GM19238 (cell line): ENCODE data around the gene NAT16.
"Not testable (repeated sequence)": the region's sequence is repeated elsewhere in the genome, so short reads cannot be mapped to it uniquely, and the experiment has no call there.

ENCODE experiments used
- DNase-seq: peaks from one replicate; pipeline ENCODE4 v3.0.0; 2011; ENCODE audit warnings: low spot score; ENCODE audit not compliant: insufficient read length

NAT16 gene

DNA sequence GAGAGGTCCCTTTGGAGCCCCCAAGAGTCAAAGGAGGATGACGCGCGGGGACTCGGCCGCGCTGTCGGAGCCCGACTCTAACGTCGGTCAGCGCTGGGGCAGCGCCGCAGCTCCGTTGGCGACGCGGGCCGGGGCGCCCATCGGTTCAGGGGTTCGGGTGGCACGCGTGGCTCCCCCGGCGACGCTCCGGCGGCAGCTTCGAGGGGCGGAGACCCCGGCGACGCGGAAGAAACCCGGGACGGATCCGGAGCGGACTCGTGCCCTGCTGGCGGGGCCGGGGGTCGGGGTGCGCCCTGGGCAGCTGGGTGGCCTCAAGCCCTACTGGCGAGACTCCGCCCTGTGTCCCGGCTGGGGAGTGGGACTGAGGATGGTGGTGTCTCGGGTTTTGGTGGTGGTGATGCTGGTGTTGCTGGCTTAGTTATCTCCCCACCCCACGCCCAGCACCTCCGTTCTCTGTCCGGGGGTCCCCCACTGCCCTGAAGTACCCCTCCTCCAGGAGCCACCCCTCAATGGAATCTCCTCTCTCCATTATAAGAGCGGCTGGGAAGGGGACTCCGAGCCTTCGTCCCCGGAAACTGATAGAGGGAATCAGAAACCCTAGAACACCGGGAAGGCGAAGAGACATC is at the start of gene NAT16:
Gene NAT16 (minus strand): TSS at position 164 of the 626 bp plus-strand sequence. CDS start 5,486 bp downstream, outside the sequence.
- DNase-seq, result no peak

DNA sequence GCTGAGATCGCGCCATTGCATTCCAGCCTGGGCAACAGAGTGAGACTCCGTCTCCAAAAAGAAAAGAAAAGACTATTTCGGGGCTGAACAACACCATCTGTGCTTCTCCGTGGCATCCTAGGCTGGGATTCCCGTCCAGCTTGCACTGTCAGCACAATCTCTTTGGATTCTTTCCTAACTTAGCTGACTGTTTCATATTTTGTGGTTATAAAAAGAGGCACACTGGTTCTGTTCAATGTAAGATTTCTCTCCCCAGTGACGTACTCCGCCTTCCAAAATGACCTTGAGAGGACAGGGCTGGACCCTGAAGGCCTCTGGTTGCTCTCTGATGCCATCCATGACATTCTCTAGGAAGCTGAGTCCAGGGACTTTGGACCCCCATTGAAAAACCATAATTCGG is 46.6 kb upstream of the NAT16 start:
- no peak for DNase-seq

DNA sequence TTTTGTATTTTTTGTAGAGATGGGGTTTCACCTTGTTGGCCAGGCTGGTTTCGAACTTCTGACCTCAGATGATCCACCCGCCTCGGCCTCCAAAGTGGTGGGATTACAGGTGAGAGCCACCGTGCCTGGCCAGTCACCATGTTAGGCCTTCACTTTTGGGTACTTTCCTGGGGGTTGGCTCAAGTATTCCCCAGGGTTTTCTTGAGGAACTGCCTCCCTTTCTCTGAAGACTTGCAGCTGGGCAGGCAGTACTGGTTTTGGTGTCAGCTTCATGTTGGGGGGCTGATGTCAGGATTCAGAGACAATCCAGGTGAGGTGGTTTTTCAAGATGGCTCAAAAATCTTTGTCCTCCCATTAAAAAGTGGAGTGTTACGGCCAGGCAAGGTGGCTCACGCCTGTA is 45.6 kb upstream of the NAT16 start:
- no peak for DNase-seq

DNA sequence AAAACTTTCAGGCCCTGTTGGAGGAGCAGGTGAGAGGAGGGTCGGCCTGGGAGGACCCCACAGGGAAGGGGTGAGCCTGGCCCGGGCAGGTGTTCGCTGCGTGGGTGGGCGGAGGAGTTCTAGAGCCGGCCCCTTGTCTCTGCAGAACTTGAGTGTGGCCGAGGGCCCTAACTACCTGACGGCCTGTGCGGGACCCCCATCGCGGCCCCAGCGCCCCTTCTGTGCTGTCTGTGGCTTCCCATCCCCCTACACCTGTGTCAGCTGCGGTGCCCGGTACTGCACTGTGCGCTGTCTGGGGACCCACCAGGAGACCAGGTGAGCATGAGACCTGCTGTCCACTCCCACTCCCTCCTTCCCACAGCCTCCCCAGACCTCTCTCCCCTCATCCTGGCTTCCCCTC is 43.4 kb upstream of the NAT16 start:
- no peak for DNase-seq

DNA sequence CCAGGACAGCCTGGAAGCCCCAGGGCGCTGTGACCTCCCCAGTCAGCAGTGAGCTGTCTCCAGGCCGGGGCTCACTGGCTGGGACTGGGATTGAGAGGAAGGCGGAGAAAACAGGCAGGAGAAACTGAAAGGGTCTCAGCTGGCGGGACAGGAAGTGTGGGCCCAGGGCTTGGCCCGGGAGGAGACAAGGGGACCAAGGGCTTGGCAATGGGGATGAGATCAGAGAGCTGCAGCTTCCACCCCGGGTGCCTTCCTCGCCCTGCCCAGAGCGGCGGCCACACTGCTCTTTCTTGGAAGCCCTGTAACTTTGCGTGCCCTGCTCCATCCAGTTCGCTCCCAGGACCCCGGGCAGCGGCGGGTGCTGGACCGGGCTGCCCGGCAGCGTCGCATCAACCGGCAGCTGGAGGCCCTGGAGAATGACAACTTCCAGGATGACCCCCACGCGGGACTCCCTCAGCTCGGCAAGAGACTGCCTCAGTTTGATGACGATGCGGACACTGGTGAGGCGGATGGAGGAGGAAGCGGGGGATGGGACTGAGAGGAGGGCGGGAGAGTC is 42.3 kb upstream of the NAT16 start:
- no peak for DNase-seq

DNA sequence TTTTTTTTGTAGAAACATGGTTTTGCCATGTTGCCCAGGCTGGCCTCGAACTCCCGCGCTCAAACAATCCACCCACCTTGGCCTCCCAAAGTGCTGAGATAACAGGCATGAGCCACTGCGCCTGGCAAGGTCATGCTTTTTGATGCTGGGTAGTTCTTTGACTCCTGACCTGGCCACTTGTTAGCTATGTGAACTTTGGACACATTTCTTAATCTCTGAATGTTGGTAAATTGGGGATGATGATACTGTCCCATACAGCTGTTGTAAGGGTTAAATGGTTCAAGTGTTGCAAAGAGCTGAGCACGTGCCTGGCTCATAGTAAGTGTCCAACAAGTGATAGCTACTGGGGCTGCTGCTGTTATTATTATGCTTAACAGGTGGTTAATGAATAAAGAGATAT is 40.2 kb upstream of the NAT16 start:
- DNase-seq, result no peak

DNA sequence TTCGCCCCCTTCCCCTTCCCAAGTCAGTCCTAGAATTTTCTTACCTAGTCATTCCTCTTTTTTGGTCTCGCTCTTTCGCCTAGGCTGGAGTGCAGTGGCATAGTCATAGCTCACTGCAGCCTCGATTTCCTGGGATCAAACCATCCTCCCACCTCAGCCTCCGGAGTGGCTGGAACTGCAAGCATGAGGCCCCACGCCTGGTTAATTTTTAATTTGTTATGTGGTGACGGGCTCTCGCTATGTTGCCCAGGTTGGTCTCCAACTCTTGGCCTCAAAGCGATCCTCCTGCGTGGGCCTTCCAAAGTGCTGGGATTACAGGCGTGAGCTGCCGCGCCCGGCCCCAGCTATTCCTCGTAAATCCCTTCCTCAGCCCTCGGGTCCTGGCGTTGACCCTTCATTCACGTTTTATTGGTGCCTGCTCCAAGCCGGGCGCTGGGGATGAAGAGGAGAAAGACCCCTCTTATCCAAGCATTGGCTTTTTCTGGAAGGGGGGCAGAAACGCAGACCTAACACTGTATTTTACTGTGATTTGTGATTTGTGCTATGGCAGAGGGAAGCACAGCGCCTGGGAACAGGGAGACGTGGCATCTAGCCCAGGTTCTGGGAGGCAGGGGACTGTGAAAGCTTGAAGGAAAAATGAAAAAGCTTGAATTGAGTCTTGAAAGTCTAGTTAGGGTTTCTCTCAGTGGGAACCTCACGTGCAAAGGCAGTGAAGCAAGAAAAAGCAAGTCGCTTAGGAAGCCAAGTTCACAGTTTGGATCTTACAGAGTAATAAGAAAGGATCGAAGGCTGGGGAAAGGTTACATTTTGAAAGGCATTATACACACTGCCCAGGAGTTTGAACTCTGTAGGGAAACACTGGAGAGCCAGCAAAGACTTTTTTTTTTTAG is 38.4 kb upstream of the NAT16 start:
- no peak for DNase-seq

DNA sequence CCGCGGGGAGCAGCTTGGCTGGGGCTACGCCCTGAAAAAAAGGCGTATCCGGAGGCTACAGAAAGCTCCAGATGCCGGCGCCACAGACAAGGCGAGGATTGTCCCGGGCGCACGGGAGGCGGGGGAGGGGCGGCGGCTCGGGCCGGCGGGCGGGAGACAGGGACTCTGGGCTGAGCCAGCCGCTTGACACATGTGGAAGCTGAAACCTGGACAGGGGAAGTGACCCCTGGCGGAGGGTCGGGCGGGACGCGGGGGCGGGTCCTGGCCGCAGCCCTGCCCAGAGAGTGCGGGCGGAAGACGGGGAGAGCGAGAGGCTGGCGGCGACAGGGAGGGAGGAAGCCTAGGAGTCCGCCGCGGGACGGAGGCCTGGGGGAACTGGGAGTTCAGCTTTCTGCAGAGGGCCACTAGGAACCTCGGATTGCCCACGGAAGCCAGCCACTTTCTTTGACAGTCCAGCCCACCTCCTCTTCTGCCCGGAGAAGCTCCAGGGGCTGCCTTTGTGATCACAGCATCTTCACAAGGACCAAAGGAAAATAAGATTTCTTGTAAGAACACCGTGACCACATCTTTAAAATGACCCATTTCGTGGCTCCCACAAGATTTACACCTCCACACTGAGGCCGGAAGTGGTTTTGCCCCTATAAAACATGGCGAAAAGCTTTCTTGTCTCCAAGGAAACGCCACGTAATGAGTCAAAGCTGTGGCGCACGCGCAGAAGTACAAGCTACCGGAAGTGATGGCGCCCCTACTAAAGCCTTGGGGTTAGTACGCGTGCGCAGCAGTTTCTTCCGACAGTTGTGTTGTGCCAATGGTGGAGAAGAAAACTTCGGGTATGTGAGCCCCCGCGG is 37.5 kb upstream of the NAT16 start, which contains the start of the genes PLOD3 and ZNHIT1:
Gene PLOD3 (minus strand): TSS at position 194 of the 848 bp plus-strand sequence. CDS start 307 bp downstream, outside the sequence.
Gene ZNHIT1 (plus strand): TSS at position 778 of the 848 bp plus-strand sequence. CDS start 31 bp downstream, at position 809.
- DNase-seq, result peak; percentile 98

DNA sequence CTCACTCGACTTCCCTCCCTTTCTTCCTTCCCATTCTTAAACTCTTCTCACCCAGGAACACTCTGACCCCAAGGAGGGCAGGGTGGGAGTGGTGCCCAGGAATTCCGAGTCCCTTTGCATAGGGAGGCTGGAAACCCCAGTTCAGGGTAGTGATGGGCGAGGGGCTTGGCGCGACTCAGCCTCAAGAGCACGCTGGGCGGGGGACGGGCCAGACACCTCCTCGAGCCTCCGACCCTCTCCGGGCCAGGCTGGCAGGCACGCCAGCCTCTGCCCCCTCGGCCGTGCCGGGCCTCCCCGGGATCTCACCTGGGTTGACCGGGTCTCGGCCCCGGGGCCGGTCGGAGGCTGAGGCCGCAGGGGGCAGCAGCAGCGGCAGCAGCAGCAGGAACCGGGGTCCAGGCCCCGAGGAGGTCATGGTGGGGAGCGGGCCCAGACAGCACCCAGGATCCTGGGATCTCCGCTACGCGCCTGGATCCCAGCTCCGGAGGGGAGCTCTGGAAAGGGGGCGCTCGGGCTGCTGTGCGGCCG is 36.8 kb upstream of the NAT16 start:
- DNase-seq, result no peak

DNA sequence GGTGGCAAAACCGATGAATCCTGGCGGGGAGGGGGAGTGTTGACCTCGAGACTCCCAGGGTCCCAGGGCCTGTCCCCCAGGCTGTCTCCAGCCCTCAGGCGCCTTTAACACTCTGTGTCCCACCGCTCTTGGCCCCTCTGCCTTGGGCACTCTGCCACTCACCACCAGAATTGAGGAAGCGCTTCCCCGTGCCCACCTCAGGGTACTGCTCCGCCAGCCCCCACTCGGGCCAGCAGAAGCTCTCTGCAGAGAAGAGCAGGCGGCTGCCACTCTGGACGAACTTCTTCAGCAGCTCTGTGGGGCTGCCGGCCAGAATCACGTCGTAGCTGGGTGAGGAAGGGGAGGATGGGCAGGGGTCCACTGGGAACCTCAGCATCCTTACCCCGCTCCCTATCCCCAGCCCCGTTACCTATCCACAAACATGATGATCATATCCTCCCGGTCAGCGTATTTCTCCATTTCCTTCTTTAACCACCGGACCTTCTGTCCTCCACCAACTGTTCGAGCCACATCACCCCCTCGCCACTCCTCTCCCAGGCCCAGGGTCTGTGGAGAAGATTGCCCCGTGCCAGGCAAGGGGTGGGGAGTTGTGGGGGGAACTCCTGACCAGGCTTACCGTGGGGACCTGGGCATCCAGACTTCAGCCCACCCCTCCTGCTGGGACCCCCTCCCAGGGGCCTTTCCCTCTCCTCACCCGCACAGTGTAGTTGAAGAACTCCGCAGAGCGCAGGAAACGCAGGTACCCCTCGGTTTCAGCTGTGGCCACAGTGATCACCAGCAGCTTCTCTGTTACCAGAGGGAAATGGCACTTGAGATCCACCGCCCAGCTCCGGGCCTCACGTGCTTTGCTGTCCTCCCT is 36.1 kb upstream of the NAT16 start:
- no peak for DNase-seq

DNA sequence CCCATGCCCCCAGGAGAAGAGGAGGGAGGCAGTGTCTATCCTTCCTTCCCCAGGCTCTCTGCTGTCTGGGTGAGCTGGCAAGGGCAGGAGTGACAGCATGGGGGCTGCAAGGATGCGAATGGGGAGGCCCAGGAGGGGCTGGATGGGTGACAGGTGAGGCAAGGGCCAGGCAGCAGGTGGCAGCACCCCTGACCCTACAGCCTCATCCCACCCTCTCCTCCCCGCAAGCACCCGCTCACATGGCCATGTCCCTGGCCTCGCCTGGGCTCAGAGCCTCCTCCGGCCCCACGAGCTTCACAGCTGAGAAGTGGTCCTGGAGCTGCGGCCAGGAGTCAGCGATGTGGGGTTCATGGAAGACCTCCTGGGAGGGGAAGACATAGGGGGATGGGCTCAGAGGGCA is 31.9 kb upstream of the NAT16 start:
- DNase-seq, result no peak

DNA sequence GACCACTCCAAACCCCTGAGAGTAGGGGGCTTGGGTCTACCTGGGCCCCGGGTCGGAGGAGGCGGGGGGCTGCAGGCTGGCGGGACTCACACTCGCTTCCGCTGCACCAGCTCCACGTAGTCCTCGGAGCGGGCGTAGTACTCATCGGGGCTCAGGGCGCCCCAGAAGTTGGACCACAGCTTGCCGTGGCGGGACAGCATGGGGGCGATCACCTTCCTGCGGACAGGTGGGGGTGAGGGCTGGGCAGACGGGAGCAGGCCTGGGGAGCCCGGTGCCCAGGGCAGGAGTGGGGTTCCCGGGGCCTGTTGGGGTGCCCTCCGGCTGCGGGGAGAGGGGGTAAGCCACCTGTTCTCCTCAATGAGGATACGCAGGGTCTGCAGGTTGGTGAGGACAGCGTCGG is 31.4 kb upstream of the NAT16 start:
- no peak for DNase-seq

DNA sequence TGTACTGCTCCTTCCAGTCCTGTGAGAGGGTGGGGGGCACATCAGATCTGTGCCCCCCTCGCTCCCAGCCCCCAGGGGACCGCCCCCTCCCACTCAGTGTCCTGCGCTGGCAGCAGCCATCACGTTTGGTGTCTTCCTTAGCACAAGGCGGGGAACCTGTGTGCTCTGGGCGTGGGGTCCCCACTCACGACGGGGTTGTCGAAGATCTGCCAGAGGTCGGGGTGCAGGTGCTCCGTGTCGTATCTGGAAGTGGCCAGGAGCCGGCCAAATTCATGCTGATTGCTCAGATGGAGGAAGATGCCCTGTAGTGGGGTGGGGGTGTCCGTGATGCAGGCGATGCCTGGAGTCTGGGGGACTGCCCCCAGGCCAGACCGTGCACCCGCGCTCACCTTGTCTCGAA is 30.1 kb upstream of the NAT16 start:
- no peak for DNase-seq

DNA sequence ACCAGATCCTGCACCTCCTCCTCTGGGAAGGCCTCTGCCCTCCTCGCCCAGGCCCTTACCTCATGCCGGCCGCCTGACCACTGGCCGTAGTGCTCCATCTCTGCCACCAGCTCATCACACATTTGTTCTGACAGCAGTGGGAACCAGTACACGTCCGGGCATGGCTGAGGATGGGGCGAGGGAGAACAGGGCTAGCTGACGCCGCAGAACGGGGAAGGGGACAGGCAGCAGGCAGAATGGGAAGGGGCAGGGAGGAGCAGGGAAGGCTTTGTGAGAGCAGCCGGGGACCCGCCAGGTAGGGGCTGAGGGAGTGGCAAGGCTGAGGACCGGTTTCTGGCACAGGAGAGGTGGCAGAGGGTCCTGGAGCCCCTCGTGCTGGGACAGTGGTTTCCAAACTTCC is 28.7 kb upstream of the NAT16 start:
- no peak for DNase-seq

DNA sequence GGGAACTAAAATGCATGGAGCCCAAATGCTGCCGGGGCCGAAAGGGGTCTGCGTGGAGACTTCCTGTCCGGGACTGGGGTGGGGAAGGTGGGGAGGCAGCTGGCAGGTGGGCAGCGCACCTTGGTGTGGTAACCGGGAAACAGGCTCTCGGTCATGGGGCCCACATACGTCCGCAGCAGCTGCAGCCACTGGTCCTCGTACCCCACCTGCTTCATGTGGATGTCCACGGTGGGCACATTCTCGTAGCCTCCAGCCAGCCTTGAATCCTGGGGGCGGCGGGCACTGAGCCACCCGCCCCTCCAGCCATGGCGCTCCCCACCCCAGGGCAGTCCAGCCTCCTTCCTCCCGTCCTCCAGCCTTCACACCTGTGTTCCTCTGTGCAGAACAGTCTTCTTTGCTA is 27.4 kb upstream of the NAT16 start:
- DNase-seq, result no peak

DNA sequence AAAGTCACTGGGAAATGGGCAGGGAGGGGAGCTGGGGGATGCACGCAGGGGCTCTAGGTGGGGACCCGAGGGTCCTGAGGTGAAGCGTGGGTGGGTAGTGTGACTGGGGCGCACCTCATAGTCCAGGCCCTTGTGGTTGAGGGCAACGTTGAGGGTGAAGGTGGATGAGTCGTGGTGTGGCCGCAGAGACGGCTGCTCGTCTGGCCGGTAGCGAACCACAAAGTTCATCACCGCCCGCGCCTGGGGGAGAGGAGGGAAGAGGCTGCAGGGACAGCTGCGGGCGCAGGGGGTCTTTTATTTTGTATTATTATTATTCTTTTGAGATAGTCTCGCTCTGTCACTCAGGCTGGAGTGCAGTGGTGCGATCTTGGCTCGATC is 26.6 kb upstream of the NAT16 start:
- DNase-seq, result no peak

DNA sequence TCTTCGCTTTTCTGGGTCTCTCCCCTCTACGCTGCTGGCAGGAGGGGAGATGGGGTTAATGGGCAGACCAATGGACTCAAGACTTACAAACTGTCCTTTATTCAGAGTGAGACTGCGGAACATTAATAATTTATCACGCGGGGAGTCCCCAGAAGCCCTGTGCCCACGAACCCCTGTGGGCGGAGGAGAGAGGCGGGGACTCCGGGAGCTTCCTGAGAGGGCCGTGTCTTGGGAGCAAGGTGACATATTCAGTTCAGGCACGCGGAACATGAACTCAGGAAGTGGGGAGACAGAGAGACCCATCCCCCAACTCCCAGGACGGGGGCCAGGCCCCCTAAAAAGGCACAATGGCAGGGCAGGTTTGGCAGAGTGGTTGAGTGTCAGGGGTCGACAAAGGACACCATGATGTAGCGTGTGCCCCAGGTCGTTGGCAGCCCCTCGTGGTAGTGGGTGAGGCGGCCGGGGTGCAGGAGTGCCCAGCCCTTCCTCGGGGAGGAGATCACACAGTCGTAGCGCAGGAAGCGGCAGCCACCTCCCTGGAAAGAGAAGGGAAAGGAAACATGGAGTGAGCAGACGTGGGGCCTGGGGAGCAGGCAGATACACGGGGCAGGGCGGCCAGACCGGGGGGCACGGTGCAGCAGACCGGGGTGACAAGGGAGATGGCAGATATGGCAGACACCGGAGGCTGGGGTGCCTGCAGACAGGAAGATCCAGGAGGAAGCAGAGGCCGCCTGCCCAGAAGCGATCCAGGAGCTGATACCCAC is 26.0 kb upstream of the NAT16 start:
- no peak for DNase-seq

DNA sequence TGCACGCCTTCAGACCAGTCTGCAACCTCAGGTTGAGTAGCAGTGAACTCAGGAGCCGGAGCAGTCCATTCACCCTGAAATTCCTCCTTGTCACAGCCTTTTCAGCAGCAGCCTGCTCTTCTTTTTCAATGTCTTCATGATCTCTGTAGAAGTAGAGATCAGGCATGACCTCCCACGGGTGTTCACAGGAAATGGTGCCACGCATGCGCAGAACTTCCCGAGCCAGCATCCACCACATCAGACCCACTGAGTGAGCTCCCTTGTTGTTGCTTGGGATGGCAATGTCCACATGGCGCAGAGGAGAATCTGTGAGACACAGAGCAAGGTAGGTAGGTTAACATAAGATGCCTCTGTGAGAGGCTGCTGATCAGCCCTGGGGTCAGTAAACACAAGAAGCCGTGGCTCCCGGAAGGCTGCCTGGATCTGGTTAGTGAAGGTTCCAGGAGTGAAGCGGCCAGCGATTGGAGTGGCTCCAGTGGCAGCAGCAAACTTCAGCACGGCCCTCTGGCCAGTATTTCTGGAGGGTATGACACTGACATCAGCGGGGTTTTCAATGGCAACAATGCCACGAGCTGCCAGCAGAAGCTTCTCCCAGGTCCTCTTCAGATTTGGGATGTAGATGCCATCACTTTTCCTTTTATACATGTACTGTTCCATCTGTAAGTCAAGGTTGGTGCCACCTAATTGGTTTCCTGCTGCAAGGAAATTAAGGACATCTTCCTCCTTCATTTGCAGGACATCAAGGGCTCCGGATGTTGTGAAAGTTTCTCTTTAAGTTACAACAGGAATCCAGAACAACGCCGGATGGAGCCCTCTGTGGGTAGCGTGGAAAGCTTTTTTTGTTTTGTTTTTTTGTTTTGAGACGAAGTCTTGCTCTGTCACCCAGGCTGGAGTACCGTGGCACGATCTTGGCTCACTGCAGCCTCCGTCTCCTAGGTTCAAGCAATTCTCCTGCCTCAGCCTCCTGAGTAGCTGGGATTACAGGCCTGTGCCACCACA is 23.9 kb upstream of the NAT16 start:
- DNase-seq, result not testable (repeated sequence)
